NCI-H510A treated with DMSO at 0.1 percent for 48 hours (cell line): ENCODE results near the gene NRN1.
"Not testable (repeated sequence)": the region's sequence is repeated elsewhere in the genome, so short reads cannot be mapped to it uniquely, and the experiment has no call there.

ENCODE experiments used
- DNase-seq: peaks from one replicate; lab custom pipeline; 2025; lab: John Stamatoyannopoulos, UW

Gene NRN1

GRCh38 chr6:5981126-5982026, 25.3 kb downstream of the NRN1 start:
- no peak for DNase-seq

- DNase-seq, result no peak
These were observed 26.9 kb downstream of the NRN1 start for GRCh38 chr6:5979650-5980420.

- DNase-seq, result no peak
These were observed 29.9 kb downstream of the NRN1 start for GRCh38 chr6:5976811-5977210.

GRCh38 chr6:5968817-5969734, 37.6 kb downstream of the NRN1 start:
- no peak for DNase-seq

- not testable (repeated sequence) for DNase-seq
These were observed 38.7 kb downstream of the NRN1 start for GRCh38 chr6:5968036-5968435.

- no peak for DNase-seq
These were observed 39.1 kb downstream of the NRN1 start for GRCh38 chr6:5967594-5967993.

GRCh38 chr6:5962794-5963193, 43.9 kb downstream of the NRN1 start:
- DNase-seq, result no peak

GRCh38 chr6:5961836-5962235, 44.9 kb downstream of the NRN1 start:
- no peak for DNase-seq

GRCh38 chr6:5960456-5960855, 46.3 kb downstream of the NRN1 start:
- DNase-seq, result no peak

GRCh38 chr6:5958921-5959320, 47.8 kb downstream of the NRN1 start:
- no peak for DNase-seq

- DNase-seq, result no peak
These were observed 49.8 kb downstream of the NRN1 start for GRCh38 chr6:5956939-5957338.

- no peak for DNase-seq
These were observed 56.4 kb downstream of the NRN1 start for GRCh38 chr6:5950361-5950785.
